HEK293T (cell line): ENCODE results near the gene EIF4G3.

Source experiments
- BHLHE40 ChIP-seq: fragments of 450-650 bp; IDR thresholded peaks from 2 replicates; pipeline ENCODE4 v1.6.1; 2016; ENCODE audit warnings: mild to moderate bottlenecking, moderate library complexity, borderline replicate concordance
- ELF4 ChIP-seq: fragments of 450-650 bp; IDR thresholded peaks from 2 replicates; pipeline ENCODE4 v1.6.1; 2017; ENCODE audit warnings: antibody characterized with exemption
- FOXA1 ChIP-seq: fragments of 450-650 bp; IDR thresholded peaks from 2 replicates; pipeline ENCODE4 v1.6.1; 2016; ENCODE audit warnings: mild to moderate bottlenecking
- FOXK2 ChIP-seq: fragments of 450-650 bp; IDR thresholded peaks from 2 replicates; pipeline ENCODE4 v1.6.1; 2016; ENCODE audit warnings: mild to moderate bottlenecking
- HDGF ChIP-seq: fragments of 450-650 bp; IDR thresholded peaks from 2 replicates; pipeline ENCODE4 v1.6.1; 2017; ENCODE audit warnings: antibody characterized with exemption, borderline replicate concordance
- SP1 ChIP-seq: fragments of 450-650 bp; IDR thresholded peaks from 2 replicates; pipeline ENCODE4 v1.6.1; 2017
- SUZ12 ChIP-seq: fragments of 450-650 bp; IDR thresholded peaks from 2 replicates; pipeline ENCODE4 v1.6.1; 2016; ENCODE audit warnings: mild to moderate bottlenecking
- TF ChIP-seq, protein P1 (sequence below): fragments of 450-650 bp; IDR thresholded peaks from 2 replicates; pipeline ENCODE4 v1.6.1; 2016

DNA sequence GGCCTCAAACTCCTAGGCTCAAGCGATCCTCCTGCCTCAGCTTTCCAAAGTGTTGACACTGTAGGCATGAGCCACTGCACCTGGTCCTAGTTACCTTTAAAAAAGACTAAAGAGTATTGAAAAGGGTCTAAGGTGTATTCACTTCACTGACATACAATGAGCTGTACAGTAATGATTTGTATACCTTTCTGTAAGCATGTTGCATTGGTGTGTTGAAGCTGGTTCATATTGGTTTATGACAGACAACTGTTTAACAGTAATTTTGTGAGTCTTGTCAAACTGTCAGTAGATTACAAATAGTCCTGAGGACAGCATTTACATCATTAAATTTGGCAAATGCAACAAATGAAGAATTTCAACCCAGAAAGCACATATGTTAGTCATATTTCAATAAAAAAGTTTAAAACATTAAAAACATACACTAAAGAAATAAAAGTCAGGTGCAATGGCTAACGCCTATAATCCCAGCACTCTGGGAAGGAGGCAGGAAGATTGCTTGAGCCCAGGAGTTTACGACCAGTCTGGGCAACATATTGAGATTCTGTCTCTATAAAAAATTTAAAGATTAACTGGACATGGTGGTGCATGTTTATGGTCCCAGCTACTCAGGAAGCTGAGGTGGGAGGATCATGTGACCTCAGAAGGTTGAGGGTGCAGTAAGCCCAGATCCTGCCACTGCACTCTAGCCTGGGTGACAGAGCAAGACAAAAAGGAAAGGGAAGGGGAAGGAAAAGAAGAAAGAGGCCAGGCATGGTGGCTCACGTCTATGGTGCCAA is 301.3 kb downstream of the EIF4G3 start:
- no peak for TF ChIP-seq BHLHE40
- TF ChIP-seq FOXK2, result no peak
- no peak for TF ChIP-seq SP1
- no peak for TF ChIP-seq ELF4
- no peak for TF ChIP-seq HDGF
- TF ChIP-seq, protein P1, sequence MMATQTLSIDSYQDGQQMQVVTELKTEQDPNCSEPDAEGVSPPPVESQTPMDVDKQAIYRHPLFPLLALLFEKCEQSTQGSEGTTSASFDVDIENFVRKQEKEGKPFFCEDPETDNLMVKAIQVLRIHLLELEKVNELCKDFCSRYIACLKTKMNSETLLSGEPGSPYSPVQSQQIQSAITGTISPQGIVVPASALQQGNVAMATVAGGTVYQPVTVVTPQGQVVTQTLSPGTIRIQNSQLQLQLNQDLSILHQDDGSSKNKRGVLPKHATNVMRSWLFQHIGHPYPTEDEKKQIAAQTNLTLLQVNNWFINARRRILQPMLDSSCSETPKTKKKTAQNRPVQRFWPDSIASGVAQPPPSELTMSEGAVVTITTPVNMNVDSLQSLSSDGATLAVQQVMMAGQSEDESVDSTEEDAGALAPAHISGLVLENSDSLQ, result no peak
- TF ChIP-seq SUZ12, result no peak
- no peak for TF ChIP-seq FOXA1
